Adrenal gland (tissue), 5 donors: ENCODE data around the gene CLEC4D.

ENCODE experiments used
- POLR2A ChIP-seq, 2 donors: fragments of 450-650 bp; IDR thresholded peaks; one replicate each; pipeline ENCODE4 v1.6.1; 2017; ENCODE audit warnings: antibody characterized with exemption in 2 of 2, mild to moderate bottlenecking in 2 of 2, moderate library complexity in 1 of 2
- TF ChIP-seq, protein P1 (sequence below), 6 experiments: fragments of 450-650 bp in 4 of 6; fragments of 200-600 bp in 2 of 6; sonication (generic) in 1 of 6; IDR thresholded peaks; 1 replicate in 5 of 6; 2 replicates in 1 of 6; pipeline versions ENCODE4 v1.5.1 to v1.8.0; 2016 to 2021; ENCODE audit warnings: antibody characterized with exemption in 6 of 6, mild to moderate bottlenecking in 2 of 6, moderate library complexity in 1 of 6
- donor health status: DM: no; HTN: no; CAD: no.

DNA sequence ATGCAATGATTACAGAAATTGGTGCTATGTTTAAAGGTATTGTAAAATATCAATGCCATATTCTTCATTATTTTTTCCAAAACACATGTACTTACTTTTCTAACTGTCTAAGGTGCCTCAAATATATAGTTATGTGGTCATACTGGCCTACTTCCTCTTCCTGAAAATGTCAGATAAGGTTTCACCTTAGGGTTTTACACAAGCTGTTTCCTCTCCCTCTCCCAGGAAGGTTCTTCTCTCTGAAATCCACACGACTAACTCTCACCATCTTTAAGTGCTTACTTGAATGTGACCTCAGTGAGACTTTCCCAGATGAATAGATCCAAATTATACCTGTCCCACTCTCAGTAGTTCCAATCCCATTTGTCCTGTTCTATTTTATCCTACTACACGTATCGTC lies 11.6 kb upstream of the CLEC4D start:
- TF ChIP-seq, protein P1, sequence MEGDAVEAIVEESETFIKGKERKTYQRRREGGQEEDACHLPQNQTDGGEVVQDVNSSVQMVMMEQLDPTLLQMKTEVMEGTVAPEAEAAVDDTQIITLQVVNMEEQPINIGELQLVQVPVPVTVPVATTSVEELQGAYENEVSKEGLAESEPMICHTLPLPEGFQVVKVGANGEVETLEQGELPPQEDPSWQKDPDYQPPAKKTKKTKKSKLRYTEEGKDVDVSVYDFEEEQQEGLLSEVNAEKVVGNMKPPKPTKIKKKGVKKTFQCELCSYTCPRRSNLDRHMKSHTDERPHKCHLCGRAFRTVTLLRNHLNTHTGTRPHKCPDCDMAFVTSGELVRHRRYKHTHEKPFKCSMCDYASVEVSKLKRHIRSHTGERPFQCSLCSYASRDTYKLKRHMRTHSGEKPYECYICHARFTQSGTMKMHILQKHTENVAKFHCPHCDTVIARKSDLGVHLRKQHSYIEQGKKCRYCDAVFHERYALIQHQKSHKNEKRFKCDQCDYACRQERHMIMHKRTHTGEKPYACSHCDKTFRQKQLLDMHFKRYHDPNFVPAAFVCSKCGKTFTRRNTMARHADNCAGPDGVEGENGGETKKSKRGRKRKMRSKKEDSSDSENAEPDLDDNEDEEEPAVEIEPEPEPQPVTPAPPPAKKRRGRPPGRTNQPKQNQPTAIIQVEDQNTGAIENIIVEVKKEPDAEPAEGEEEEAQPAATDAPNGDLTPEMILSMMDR (IDR thresholded peaks at IDR 0.05): no peak
- no peak for TF ChIP-seq POLR2A (IDR thresholded peaks at IDR 0.05)
